SH-SY5Y (cell line): ENCODE measurements around the gene PRR33.

Experiments
- GATA2 ChIP-seq: IDR thresholded peaks from 2 replicates; pipeline ENCODE4 v1.6.1; 2011; ENCODE audit warnings: mild to moderate bottlenecking, low read depth, low read length
- GATA3 ChIP-seq: IDR thresholded peaks from 2 replicates; pipeline ENCODE4 v1.6.1; 2011; ENCODE audit warnings: low read depth, mild to moderate bottlenecking, low read length, moderate library complexity

DNA sequence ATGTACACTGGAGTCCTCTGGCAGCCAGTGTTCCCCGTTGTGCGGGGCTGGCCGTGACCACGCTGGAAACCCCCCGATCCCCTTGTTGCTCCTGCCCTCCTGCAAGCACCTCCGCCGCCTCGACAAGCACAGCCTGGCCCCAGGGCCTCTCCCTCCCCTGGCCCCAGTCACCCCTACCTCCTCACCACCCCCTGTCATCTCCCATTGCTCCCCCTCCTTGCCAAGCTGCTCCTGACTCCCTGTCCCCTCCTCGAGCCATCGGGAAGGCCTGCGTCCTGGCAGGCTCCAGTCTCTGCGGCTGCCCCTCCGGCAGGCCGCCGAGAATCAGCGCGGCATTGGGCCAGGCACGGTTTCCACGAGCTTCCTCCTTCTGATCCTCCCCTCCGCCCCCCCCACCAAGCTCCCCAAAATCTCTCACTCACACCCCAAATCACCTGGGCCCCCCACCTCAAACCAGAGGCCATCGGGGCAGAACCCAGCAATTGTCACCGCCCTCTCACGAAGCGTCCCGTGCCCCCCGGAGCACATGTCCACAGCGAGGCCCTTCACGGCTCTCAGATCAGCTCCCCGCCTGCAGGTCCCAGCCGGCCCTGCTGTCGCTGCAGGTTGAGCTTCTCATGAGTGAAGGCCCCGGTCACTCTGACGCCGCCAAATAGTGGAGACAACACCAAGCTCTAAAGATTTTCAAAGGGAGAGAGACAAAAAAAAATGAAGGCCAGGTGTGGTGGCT is 44.5 kb downstream of the PRR33 start:
- TF ChIP-seq GATA3 = no peak
- no peak for TF ChIP-seq GATA2
